ENCODE data around the gene TCHP.

The TCHP gene

GRCh38 chr12:109920261-109920780 is 20.2 kb downstream of the TCHP start:
- H3K4me3 ChIP-seq (ENCODE audit: low read depth in 1 of 5, low read length in 5 of 5): no peak overlapping the region
- H3K9me3 ChIP-seq (ENCODE audit: control insufficient read depth in 5 of 5, low read length in 5 of 5): no peaks in the 10 kb centered on the region
- no peak overlapping the region for H3K27ac ChIP-seq (ENCODE audit: low read depth, low read length)
- H3K4me1 ChIP-seq (ENCODE audit: control insufficient read depth in 5 of 5, insufficient read depth in 5 of 5, low read length in 5 of 5): no peaks in the 10 kb centered on the region
- H3K36me3 ChIP-seq (ENCODE audit: control insufficient read depth in 5 of 5, insufficient read depth in 5 of 5, low read length in 5 of 5): peaks cover 12 to 74% (median 52%) of the 10 kb centered on the region in 5 donors
- H3K27me3 ChIP-seq (ENCODE audit: control insufficient read depth in 5 of 5, insufficient read depth in 4 of 5, low read length in 5 of 5): no peaks in the 10 kb centered on the region
- H3K9ac ChIP-seq (ENCODE audit: low read length in 5 of 5): no peak overlapping the region

- no peak overlapping the region for H3K4me3 ChIP-seq (ENCODE audit: low read depth in 1 of 5, low read length in 5 of 5)
- H3K9ac ChIP-seq (ENCODE audit: low read length in 5 of 5): no peak overlapping the region
- H3K27ac ChIP-seq (ENCODE audit: low read depth, low read length): no peak overlapping the region
- no peaks in the 10 kb centered on the region for H3K27me3 ChIP-seq (ENCODE audit: control insufficient read depth in 5 of 5, insufficient read depth in 4 of 5, low read length in 5 of 5)
- peaks cover 8 to 68% (median 44%) of the 10 kb centered on the region in 5 donors for H3K36me3 ChIP-seq (ENCODE audit: control insufficient read depth in 5 of 5, insufficient read depth in 5 of 5, low read length in 5 of 5)
- no peaks in the 10 kb centered on the region for H3K4me1 ChIP-seq (ENCODE audit: control insufficient read depth in 5 of 5, insufficient read depth in 5 of 5, low read length in 5 of 5)
- no peaks in the 10 kb centered on the region for H3K9me3 ChIP-seq (ENCODE audit: control insufficient read depth in 5 of 5, low read length in 5 of 5)
Observed at GRCh38 chr12:109921982-109922381, 21.9 kb downstream of the TCHP start.

- Histone ChIP-seq H3K36me3 (ENCODE audit: control insufficient read depth in 5 of 5, insufficient read depth in 5 of 5, low read length in 5 of 5) (peaks cover 0 to 59% (median 34%) of the 10 kb centered on the region in 5 donors), H3K27ac (ENCODE audit: low read depth, low read length) (no peak overlapping the region), H3K4me1 (ENCODE audit: control insufficient read depth in 5 of 5, insufficient read depth in 5 of 5, low read length in 5 of 5) (no peaks in the 10 kb centered on the region), H3K9ac (ENCODE audit: low read length in 5 of 5) (no peak overlapping the region), H3K9me3 (ENCODE audit: control insufficient read depth in 5 of 5, low read length in 5 of 5) (no peaks in the 10 kb centered on the region), H3K4me3 (ENCODE audit: low read depth in 1 of 5, low read length in 5 of 5) (no peak overlapping the region), H3K27me3 (ENCODE audit: control insufficient read depth in 5 of 5, insufficient read depth in 4 of 5, low read length in 5 of 5) (no peaks in the 10 kb centered on the region)
Observed at GRCh38 chr12:109923038-109923437, 23.0 kb downstream of the TCHP start.

GRCh38 chr12:109923481-109924245 is 23.6 kb downstream of the TCHP start:
- Histone ChIP-seq H3K4me1 (ENCODE audit: control insufficient read depth in 5 of 5, insufficient read depth in 5 of 5, low read length in 5 of 5) (no peaks in the 10 kb centered on the region), H3K9me3 (ENCODE audit: control insufficient read depth in 5 of 5, low read length in 5 of 5) (no peaks in the 10 kb centered on the region), H3K4me3 (ENCODE audit: low read depth in 1 of 5, low read length in 5 of 5) (no peak overlapping the region), H3K9ac (ENCODE audit: low read length in 5 of 5) (no peak overlapping the region), H3K36me3 (ENCODE audit: control insufficient read depth in 5 of 5, insufficient read depth in 5 of 5, low read length in 5 of 5) (peaks cover 0 to 59% (median 33%) of the 10 kb centered on the region in 5 donors), H3K27ac (ENCODE audit: low read depth, low read length) (no peak overlapping the region), H3K27me3 (ENCODE audit: control insufficient read depth in 5 of 5, insufficient read depth in 4 of 5, low read length in 5 of 5) (no peaks in the 10 kb centered on the region)

- Histone ChIP-seq H3K4me1 (ENCODE audit: control insufficient read depth in 5 of 5, insufficient read depth in 5 of 5, low read length in 5 of 5) (peaks cover 0 to 8% (median 5%) of the 10 kb centered on the region in 5 donors), H3K9ac (ENCODE audit: low read length in 5 of 5) (no peak overlapping the region), H3K4me3 (ENCODE audit: low read depth in 1 of 5, low read length in 5 of 5) (no peak overlapping the region), H3K36me3 (ENCODE audit: control insufficient read depth in 5 of 5, insufficient read depth in 5 of 5, low read length in 5 of 5) (peaks cover 2 to 60% (median 33%) of the 10 kb centered on the region in 5 donors), H3K9me3 (ENCODE audit: control insufficient read depth in 5 of 5, low read length in 5 of 5) (no peaks in the 10 kb centered on the region), H3K27ac (ENCODE audit: low read depth, low read length) (no peak overlapping the region), H3K27me3 (ENCODE audit: control insufficient read depth in 5 of 5, insufficient read depth in 4 of 5, low read length in 5 of 5) (no peaks in the 10 kb centered on the region)
Observed at GRCh38 chr12:109925185-109925840, 25.2 kb downstream of the TCHP start.

- Histone ChIP-seq H3K4me3 (ENCODE audit: low read depth in 1 of 5, low read length in 5 of 5) (no peak overlapping the region), H3K4me1 (ENCODE audit: control insufficient read depth in 5 of 5, insufficient read depth in 5 of 5, low read length in 5 of 5) (peaks cover 0 to 8% (median 5%) of the 10 kb centered on the region in 5 donors), H3K36me3 (ENCODE audit: control insufficient read depth in 5 of 5, insufficient read depth in 5 of 5, low read length in 5 of 5) (peaks cover 2 to 60% (median 33%) of the 10 kb centered on the region in 5 donors), H3K9ac (ENCODE audit: low read length in 5 of 5) (no peak overlapping the region), H3K9me3 (ENCODE audit: control insufficient read depth in 5 of 5, low read length in 5 of 5) (no peaks in the 10 kb centered on the region), H3K27me3 (ENCODE audit: control insufficient read depth in 5 of 5, insufficient read depth in 4 of 5, low read length in 5 of 5) (no peaks in the 10 kb centered on the region), H3K27ac (ENCODE audit: low read depth, low read length) (no peak overlapping the region)
Observed at GRCh38 chr12:109926016-109926415, 25.9 kb downstream of the TCHP start.

GRCh38 chr12:109926488-109927210 is 26.6 kb downstream of the TCHP start:
- no peak overlapping the region for H3K27ac ChIP-seq (ENCODE audit: low read depth, low read length)
- peaks cover 3 to 61% (median 37%) of the 10 kb centered on the region in 5 donors for H3K36me3 ChIP-seq (ENCODE audit: control insufficient read depth in 5 of 5, insufficient read depth in 5 of 5, low read length in 5 of 5)
- H3K27me3 ChIP-seq (ENCODE audit: control insufficient read depth in 5 of 5, insufficient read depth in 4 of 5, low read length in 5 of 5): no peaks in the 10 kb centered on the region
- H3K9me3 ChIP-seq (ENCODE audit: control insufficient read depth in 5 of 5, low read length in 5 of 5): no peaks in the 10 kb centered on the region
- no peak overlapping the region for H3K4me3 ChIP-seq (ENCODE audit: low read depth in 1 of 5, low read length in 5 of 5)
- H3K4me1 ChIP-seq (ENCODE audit: control insufficient read depth in 5 of 5, insufficient read depth in 5 of 5, low read length in 5 of 5): peaks cover 0 to 8% (median 5%) of the 10 kb centered on the region in 5 donors
- no peak overlapping the region for H3K9ac ChIP-seq (ENCODE audit: low read length in 5 of 5)

GRCh38 chr12:109927622-109928021 is 27.5 kb downstream of the TCHP start:
- Histone ChIP-seq H3K9ac (ENCODE audit: low read length in 5 of 5) (no peak overlapping the region), H3K27ac (ENCODE audit: low read depth, low read length) (no peak overlapping the region), H3K9me3 (ENCODE audit: control insufficient read depth in 5 of 5, low read length in 5 of 5) (no peaks in the 10 kb centered on the region), H3K36me3 (ENCODE audit: control insufficient read depth in 5 of 5, insufficient read depth in 5 of 5, low read length in 5 of 5) (peaks cover 11 to 64% (median 42%) of the 10 kb centered on the region in 5 donors), H3K4me1 (ENCODE audit: control insufficient read depth in 5 of 5, insufficient read depth in 5 of 5, low read length in 5 of 5) (peaks cover 0 to 8% (median 5%) of the 10 kb centered on the region in 5 donors), H3K4me3 (ENCODE audit: low read depth in 1 of 5, low read length in 5 of 5) (no peak overlapping the region), H3K27me3 (ENCODE audit: control insufficient read depth in 5 of 5, insufficient read depth in 4 of 5, low read length in 5 of 5) (no peaks in the 10 kb centered on the region)

- H3K36me3 ChIP-seq (ENCODE audit: control insufficient read depth in 5 of 5, insufficient read depth in 5 of 5, low read length in 5 of 5): peaks cover 12 to 66% (median 45%) of the 10 kb centered on the region in 5 donors
- H3K4me3 ChIP-seq (ENCODE audit: low read depth in 1 of 5, low read length in 5 of 5): no peak overlapping the region
- no peaks in the 10 kb centered on the region for H3K9me3 ChIP-seq (ENCODE audit: control insufficient read depth in 5 of 5, low read length in 5 of 5)
- no peaks in the 10 kb centered on the region for H3K27me3 ChIP-seq (ENCODE audit: control insufficient read depth in 5 of 5, insufficient read depth in 4 of 5, low read length in 5 of 5)
- H3K27ac ChIP-seq (ENCODE audit: low read depth, low read length): no peak overlapping the region
- H3K9ac ChIP-seq (ENCODE audit: low read length in 5 of 5): no peak overlapping the region
- peaks cover 0 to 11% (median 5%) of the 10 kb centered on the region in 5 donors for H3K4me1 ChIP-seq (ENCODE audit: control insufficient read depth in 5 of 5, insufficient read depth in 5 of 5, low read length in 5 of 5)
Observed at GRCh38 chr12:109928058-109928656, 28.1 kb downstream of the TCHP start.

Measured in subcutaneous abdominal adipose tissue (tissue), 5 donors.